Loucy (cell line): Measurements from ENCODE around the gene TRERF1.

Source experiments
- CTCF ChIP-seq: fragments of 200-600 bp; sonication (generic); conservative IDR thresholded peaks from 2 replicates; pipeline ENCODE4 v1.5.1; 2014; ENCODE audit warnings: mild to moderate bottlenecking, antibody characterized with exemption, low read length
- EZH2phosphoT487 ChIP-seq: fragments of 200-600 bp; IDR thresholded peaks from 2 replicates; pipeline ENCODE4 v1.6.1; 2018; ENCODE audit warnings: antibody characterized with exemption, mild to moderate bottlenecking, moderate library complexity, borderline replicate concordance

DNA sequence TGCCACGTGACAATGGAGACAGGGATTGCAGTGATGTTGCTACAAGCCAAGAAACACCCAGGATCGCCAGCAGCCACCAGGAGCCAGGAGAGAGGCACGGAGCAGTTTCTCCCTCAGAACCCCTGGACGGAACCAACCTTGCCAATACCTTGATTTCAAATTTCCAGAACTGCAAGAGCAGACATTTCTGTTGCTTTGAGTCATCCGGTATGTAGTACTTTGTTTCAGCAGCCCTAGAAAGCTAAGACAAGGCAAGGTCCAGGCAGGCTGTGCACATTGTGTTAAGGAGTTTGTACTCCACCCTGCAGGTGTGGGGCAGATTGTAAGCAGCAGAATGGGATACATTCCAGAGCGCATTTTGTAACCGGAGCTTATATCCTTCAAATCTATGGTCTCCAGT lies 48.3 kb downstream of the TRERF1 start:
- TF ChIP-seq CTCF (no peak), EZH2phosphoT487 (no peak)
